ENCODE results near the gene IL1R1. TPM values are rescaled to one million over a fixed set of nuclear protein-coding genes. Genes with fewer than 3 reads are reported as not detected.
"Not testable (repeated sequence)": the region's sequence is repeated elsewhere in the genome, so short reads cannot be mapped to it uniquely, and the experiment has no call there.

Gene IL1R1
- polyA plus RNA-seq, 3 donors from 2014 or later = 0.96 to 4.0 TPM; not detected in 1

DNA sequence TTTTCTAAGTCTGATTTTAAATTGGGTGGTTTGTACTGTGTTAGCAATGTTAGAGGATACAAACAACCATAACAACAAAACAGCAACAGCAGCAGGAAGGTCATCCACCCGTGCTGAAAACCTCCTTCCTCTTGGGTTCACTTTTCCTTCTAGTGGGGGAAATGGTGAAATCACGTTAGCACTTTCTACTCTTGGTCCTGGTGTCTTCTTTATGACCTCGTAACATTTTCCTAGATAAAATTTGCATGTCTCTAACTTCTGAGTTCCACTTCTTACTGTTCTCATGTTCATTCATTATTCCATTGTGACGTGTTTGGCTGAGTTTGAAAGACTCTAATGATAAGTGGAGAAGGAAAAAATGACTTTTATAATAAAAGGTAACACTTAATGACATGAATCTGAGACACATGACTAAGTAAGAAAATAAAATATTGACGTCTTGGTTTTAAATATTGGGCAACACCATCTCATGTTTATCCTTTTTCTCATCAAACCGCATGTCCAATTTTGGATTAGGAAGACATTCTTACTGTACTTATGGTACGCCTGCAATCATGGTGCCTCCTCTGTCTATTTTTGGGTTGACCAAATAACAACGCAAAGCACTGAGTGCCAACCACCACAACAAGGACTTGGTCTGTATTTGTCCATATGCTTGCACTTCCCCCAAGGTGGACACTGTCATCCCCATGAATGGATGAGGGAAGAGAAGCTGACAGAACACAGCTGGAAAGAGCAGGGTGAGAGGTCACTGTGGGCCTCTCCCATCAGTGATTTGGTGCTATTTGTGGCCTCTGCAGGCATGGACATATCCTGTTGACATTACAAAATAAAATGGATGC is 25.7 kb upstream of the IL1R1 start:
- H3K4me3 Mint-ChIP-seq = no peak overlapping the region
- no peaks in the 10 kb centered on the region for H3K4me1 Mint-ChIP-seq
- DNase-seq = no peak
- H3K36me3 Mint-ChIP-seq = no peaks in the 10 kb centered on the region
- H3K9me3 Mint-ChIP-seq = no peaks in the 10 kb centered on the region
- H3K27ac Mint-ChIP-seq = no peak overlapping the region
- peaks cover 2 to 7% (median 7%) of the 10 kb centered on the region in 3 donors for H3K27me3 Mint-ChIP-seq (ENCODE audit: low read depth in 3 of 3)

GRCh38 chr2:102117472-102117858 is 25.1 kb upstream of the IL1R1 start:
- Mint-ChIP-seq H3K4me1 (no peaks in the 10 kb centered on the region), H3K27me3 (ENCODE audit: low read depth in 3 of 3) (peaks cover 2 to 9% (median 7%) of the 10 kb centered on the region in 3 donors), H3K36me3 (no peaks in the 10 kb centered on the region), H3K4me3 (no peak overlapping the region), H3K9me3 (no peaks in the 10 kb centered on the region), H3K27ac (no peak overlapping the region)
- DNase-seq = no peak

DNA sequence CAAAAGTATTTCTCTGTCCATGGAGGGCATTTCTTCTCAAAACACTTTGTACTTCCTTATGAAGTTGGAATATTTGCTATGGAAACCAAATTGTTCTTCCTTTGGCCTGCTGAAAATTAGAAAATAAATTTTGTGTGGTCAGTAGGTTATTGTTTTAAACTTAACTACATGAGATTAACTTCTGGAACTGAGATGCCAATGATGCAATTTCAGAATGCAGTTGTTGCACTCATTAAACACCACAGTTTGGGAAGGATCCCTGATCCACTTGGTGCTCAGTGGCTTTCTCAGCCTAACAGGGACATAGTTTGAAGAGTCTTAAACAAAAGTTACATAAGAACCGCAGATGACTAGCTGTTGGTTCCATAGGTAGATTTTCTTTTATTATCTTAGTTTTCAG is 23.3 kb upstream of the IL1R1 start:
- Mint-ChIP-seq H3K4me1 (no peaks in the 10 kb centered on the region), H3K4me3 (no peak overlapping the region), H3K9me3 (no peaks in the 10 kb centered on the region), H3K27ac (no peak overlapping the region), H3K36me3 (no peaks in the 10 kb centered on the region), H3K27me3 (ENCODE audit: low read depth in 3 of 3) (peaks cover 2 to 9% (median 9%) of the 10 kb centered on the region in 3 donors)
- no peak for DNase-seq

GRCh38 chr2:102120261-102120660 is 22.3 kb upstream of the IL1R1 start:
- H3K27me3 Mint-ChIP-seq (ENCODE audit: low read depth in 3 of 3) = peaks cover 2 to 10% (median 9%) of the 10 kb centered on the region in 3 donors
- no peaks in the 10 kb centered on the region for H3K9me3 Mint-ChIP-seq
- no peak overlapping the region for H3K27ac Mint-ChIP-seq
- no peak overlapping the region for H3K4me3 Mint-ChIP-seq
- DNase-seq = no peak
- no peaks in the 10 kb centered on the region for H3K36me3 Mint-ChIP-seq
- H3K4me1 Mint-ChIP-seq = no peaks in the 10 kb centered on the region

- Mint-ChIP-seq H3K4me1 (no peaks in the 10 kb centered on the region), H3K9me3 (no peaks in the 10 kb centered on the region), H3K4me3 (no peak overlapping the region), H3K36me3 (no peaks in the 10 kb centered on the region), H3K27me3 (ENCODE audit: low read depth in 3 of 3) (peaks cover 2 to 14% (median 9%) of the 10 kb centered on the region in 3 donors), H3K27ac (no peak overlapping the region)
- DNase-seq = no peak
Observed at GRCh38 chr2:102120701-102121159, 21.8 kb upstream of the IL1R1 start.

DNA sequence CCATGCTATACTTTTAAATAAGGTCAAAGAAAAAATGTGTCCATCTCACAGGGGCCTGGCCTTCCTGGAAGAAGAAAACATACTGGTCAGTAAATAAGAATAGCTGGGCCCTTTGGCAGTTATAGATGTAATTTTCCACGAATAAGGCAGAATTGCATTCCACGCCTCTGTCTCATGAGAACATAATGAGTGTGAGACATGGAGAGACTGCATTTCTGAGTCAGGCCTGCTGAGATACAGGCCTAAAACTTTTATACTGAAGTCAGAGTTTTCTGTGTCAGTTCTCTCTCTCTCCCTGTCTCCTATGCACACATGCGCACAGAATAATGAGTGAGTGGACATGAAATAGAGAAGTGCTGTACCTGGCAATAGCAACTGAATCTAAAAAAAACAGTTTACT is 20.4 kb upstream of the IL1R1 start:
- Mint-ChIP-seq H3K4me3 (no peak overlapping the region), H3K27me3 (ENCODE audit: low read depth in 3 of 3) (peaks cover 0 to 15% (median 7%) of the 10 kb centered on the region in 3 donors), H3K4me1 (no peaks in the 10 kb centered on the region), H3K9me3 (no peaks in the 10 kb centered on the region), H3K27ac (no peak overlapping the region), H3K36me3 (no peaks in the 10 kb centered on the region)
- DNase-seq = no peak

GRCh38 chr2:102122909-102123308 is 19.6 kb upstream of the IL1R1 start:
- peaks cover 0 to 16% (median 7%) of the 10 kb centered on the region in 3 donors for H3K27me3 Mint-ChIP-seq (ENCODE audit: low read depth in 3 of 3)
- no peaks in the 10 kb centered on the region for H3K36me3 Mint-ChIP-seq
- H3K9me3 Mint-ChIP-seq = no peaks in the 10 kb centered on the region
- H3K4me3 Mint-ChIP-seq = no peak overlapping the region
- no peak for DNase-seq
- H3K4me1 Mint-ChIP-seq = no peaks in the 10 kb centered on the region
- no peak overlapping the region for H3K27ac Mint-ChIP-seq

GRCh38 chr2:102124421-102124820 is 18.1 kb upstream of the IL1R1 start:
- DNase-seq, H3K36me3 Mint-ChIP-seq, H3K9me3 Mint-ChIP-seq, H3K4me1 Mint-ChIP-seq, H3K27ac Mint-ChIP-seq, H3K4me3 Mint-ChIP-seq: not testable (repeated sequence)
- H3K27me3 Mint-ChIP-seq (ENCODE audit: low read depth in 3 of 3) = peaks cover 0 to 16% (median 13%) of the 10 kb centered on the region in 3 donors

GRCh38 chr2:102126169-102126568 is 16.4 kb upstream of the IL1R1 start:
- no peaks in the 10 kb centered on the region for H3K36me3 Mint-ChIP-seq
- no peaks in the 10 kb centered on the region for H3K4me1 Mint-ChIP-seq
- no peak overlapping the region for H3K4me3 Mint-ChIP-seq
- DNase-seq = no peak
- peaks cover 0 to 15% (median 12%) of the 10 kb centered on the region in 3 donors for H3K27me3 Mint-ChIP-seq (ENCODE audit: low read depth in 3 of 3)
- no peaks in the 10 kb centered on the region for H3K9me3 Mint-ChIP-seq
- no peak overlapping the region for H3K27ac Mint-ChIP-seq

DNA sequence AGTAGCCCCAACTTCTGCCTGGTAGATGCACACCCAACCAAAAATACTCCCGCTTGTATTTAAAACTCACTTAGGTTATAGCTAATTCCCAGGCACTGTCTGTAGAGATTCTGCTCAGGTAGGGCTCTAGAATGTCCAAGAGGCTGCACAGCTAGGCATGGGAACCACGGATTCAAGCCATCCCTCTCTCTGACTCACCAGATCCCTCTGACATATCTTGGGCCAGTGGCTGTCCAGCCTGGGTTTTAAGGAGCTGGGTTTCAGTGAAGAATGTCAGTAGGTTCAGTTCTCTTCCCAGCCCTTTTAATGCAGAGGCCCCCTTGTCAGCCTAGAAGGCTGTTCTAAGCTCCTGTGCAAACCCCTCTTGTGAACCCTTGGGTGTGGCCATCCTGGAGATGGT is 15.9 kb upstream of the IL1R1 start:
- Mint-ChIP-seq H3K9me3 (no peaks in the 10 kb centered on the region), H3K36me3 (no peaks in the 10 kb centered on the region), H3K27ac (no peak overlapping the region), H3K4me3 (no peak overlapping the region), H3K27me3 (ENCODE audit: low read depth in 3 of 3) (peaks cover 0 to 13% (median 9%) of the 10 kb centered on the region in 3 donors), H3K4me1 (no peaks in the 10 kb centered on the region)
- DNase-seq = no peak

DNA sequence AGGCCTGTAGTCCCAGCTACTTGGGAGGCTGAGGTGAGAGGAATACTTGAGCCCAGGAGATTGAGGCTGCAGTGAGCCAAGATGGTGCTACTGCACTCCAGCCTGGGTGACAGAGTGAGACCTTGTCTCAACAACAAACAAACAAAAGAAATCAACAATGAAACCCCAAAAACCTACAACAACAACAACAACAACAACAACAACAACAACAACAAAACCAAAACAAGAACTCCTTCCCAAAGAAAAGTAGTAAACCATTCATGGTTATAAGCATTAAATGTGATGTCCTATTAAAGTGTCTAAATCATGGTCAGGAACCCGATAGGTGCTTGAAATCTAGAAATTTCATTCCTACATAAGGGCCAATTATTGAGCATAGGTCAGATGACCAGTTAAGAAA is 13.5 kb upstream of the IL1R1 start:
- H3K4me3 Mint-ChIP-seq = no peak overlapping the region
- no peak overlapping the region for H3K27ac Mint-ChIP-seq
- no peak for DNase-seq
- H3K27me3 Mint-ChIP-seq (ENCODE audit: low read depth in 3 of 3) = peaks cover 0 to 11% (median 6%) of the 10 kb centered on the region in 3 donors
- no peaks in the 10 kb centered on the region for H3K9me3 Mint-ChIP-seq
- no peaks in the 10 kb centered on the region for H3K4me1 Mint-ChIP-seq
- no peaks in the 10 kb centered on the region for H3K36me3 Mint-ChIP-seq

DNA sequence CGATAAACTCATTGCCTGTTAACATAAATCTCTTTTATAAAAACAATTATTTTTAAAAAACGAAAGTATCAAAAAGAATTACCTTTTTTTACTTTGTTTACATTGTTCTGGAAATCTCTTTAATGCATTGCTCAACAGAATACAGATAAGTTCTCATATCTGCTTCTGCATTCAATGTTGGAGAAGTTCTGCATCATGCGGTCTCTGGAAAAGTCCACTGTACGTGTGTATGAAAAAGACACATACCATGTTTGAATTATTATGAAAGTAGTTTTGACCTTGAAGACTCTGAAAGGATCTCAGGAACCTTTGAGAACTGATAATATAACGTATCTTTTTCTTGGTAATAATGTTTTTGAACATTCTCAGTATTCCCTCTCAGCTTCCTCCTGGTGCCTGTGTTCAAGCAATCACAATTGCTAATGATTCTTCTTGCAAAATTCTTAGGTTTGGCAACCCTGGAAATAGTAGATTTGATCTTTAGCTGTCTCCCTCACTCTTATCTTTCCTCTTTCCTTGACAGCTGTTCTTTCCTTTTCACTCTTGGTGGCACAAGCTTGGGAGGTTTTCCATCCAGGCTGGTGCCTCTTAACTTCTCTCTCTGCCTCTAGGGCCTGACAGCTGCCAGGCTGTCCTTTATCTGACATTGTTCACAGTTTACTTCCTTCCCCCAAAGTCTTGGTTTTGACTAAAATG is 12.4 kb upstream of the IL1R1 start:
- H3K27ac Mint-ChIP-seq = no peak overlapping the region
- no peaks in the 10 kb centered on the region for H3K4me1 Mint-ChIP-seq
- no peak for DNase-seq
- no peaks in the 10 kb centered on the region for H3K9me3 Mint-ChIP-seq
- H3K27me3 Mint-ChIP-seq (ENCODE audit: low read depth in 3 of 3) = peaks cover 0 to 11% (median 10%) of the 10 kb centered on the region in 3 donors
- H3K4me3 Mint-ChIP-seq = no peak overlapping the region
- H3K36me3 Mint-ChIP-seq = no peaks in the 10 kb centered on the region

GRCh38 chr2:102130647-102130991 is 11.9 kb upstream of the IL1R1 start:
- Mint-ChIP-seq H3K4me3 (no peak overlapping the region), H3K9me3 (no peaks in the 10 kb centered on the region), H3K27ac (no peak overlapping the region)

DNA sequence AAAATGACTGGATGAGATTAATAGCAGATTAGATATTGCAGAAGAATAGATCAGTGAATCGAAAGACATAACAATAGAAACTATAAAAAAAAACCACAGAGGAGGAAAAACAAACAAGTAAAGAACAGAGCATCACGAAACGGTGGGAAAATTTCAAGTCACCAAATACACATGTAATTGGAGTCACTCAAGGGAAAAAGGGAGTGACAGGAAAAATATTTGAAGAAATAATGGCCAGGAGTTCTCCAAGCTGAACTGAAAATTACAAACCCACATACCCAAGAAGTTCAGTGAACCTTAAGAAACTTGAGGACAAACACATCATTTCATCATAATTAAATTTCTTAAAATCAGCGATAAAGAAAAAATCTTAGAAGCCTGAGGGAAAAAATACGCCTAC is 11.0 kb upstream of the IL1R1 start:
- no peaks in the 10 kb centered on the region for H3K9me3 Mint-ChIP-seq
- H3K36me3 Mint-ChIP-seq = no peaks in the 10 kb centered on the region
- no peak overlapping the region for H3K27ac Mint-ChIP-seq
- DNase-seq = no peak
- H3K4me3 Mint-ChIP-seq = no peak overlapping the region
- H3K4me1 Mint-ChIP-seq = peaks cover 0 to under 1% of the 10 kb centered on the region in 2 donors
- H3K27me3 Mint-ChIP-seq (ENCODE audit: low read depth in 3 of 3) = peaks cover 0 to 10% (median 6%) of the 10 kb centered on the region in 3 donors

More at GRCh38 chr2:102130647-102130991, 11.9 kb upstream of the IL1R1 start:
- H3K36me3 Mint-ChIP-seq = no peaks in the 10 kb centered on the region
- no peaks in the 10 kb centered on the region for H3K4me1 Mint-ChIP-seq
- DNase-seq = no peak
- peaks cover 0 to 10% (median 6%) of the 10 kb centered on the region in 3 donors for H3K27me3 Mint-ChIP-seq (ENCODE audit: low read depth in 3 of 3)
